Activated B cell treated with CpG ODN at 0.5 μM for 24 hours (primary cell): Measurements from ENCODE around the gene TC2N. TPM values are rescaled to one million over a fixed set of nuclear protein-coding genes. Genes with fewer than 3 reads are reported as not detected.
"Not testable (repeated sequence)": the region's sequence is repeated elsewhere in the genome, so short reads cannot be mapped to it uniquely, and the experiment has no call there.

Source experiments
- ATAC-seq: fragments of 200-7000 bp; cut with Tn5 transposase; one replicate; pipeline ENCODE4 v1.10.0; 2021; ENCODE audit warnings: low read depth, mild to moderate bottlenecking, moderate library complexity
- CTCF ChIA-PET: fragments of 350-600 bp; sonication (Branson Sonifier 250); formaldehyde crosslinking; loops from one replicate; lab custom pipeline; 2021; ENCODE audit warnings: antibody characterized with exemption; lab: Charles Lee
- POLR2A ChIA-PET: fragments of 350-600 bp; sonication (Branson Sonifier 250); formaldehyde crosslinking; loops from one replicate; lab custom pipeline; 2021; ENCODE audit warnings: antibody characterized with exemption; lab: Charles Lee
- DNase-seq: peaks from one replicate; pipeline ENCODE4 v3.0.0; 2022
- H3K27ac Mint-ChIP-seq: one replicate; pipeline ENCODE4 v1.8.0; 2020; ENCODE audit warnings: mixed read lengths
- H3K27me3 Mint-ChIP-seq: one replicate; pipeline ENCODE4 v1.8.0; 2021; ENCODE audit warnings: mixed read lengths
- H3K36me3 Mint-ChIP-seq: one replicate; pipeline ENCODE4 v1.8.0; 2021; ENCODE audit warnings: low read depth, mixed read lengths
- H3K4me1 Mint-ChIP-seq: one replicate; pipeline ENCODE4 v1.8.0; 2021; ENCODE audit warnings: mixed read lengths
- H3K4me3 Mint-ChIP-seq: one replicate; pipeline ENCODE4 v1.8.0; 2020; ENCODE audit warnings: mild to moderate bottlenecking, mixed read lengths
- H3K9me3 Mint-ChIP-seq: one replicate; pipeline ENCODE4 v1.8.0; 2020; ENCODE audit warnings: mixed read lengths
- CTCF ChIP-seq: fragments of 200-600 bp; IDR thresholded peaks from one replicate; pipeline ENCODE4 v1.8.0; 2022; ENCODE audit warnings: antibody characterized with exemption, mild to moderate bottlenecking
- intact Hi-C: fragments of 100-400 bp; cut with micrococcal nuclease; formaldehyde crosslinking; loops from one replicate; pipeline ENCODE4 v1.15.1; 2024
- total RNA-seq: library from RNA; stranded (reverse); gene quantifications from 2 replicates; pipeline ENCODE4 v1.2.3, GENCODE V29; 2022

Gene TC2N
- total RNA-seq, 1 donor from 2014 or later: 12.1 TPM

GRCh38 chr14:91872011-91872501, 4.7 kb upstream of the TC2N start:
- intact Hi-C loops: loop anchor here (1.0 to 5.0 kb wide), 3 partner anchors 29 to 55 kb away; no protein-coding TSS in a partner anchor
- POLR2A ChIA-PET: interaction anchor here (1.5 kb wide), 1 partner anchor 362 kb away, joined by 5 read pairs; the partner anchor contains the start of gene PPP4R3A
- Mint-ChIP-seq H3K4me3 (no peak overlapping the region), H3K27me3 (no peaks in the 10 kb centered on the region), H3K9me3 (no peaks in the 10 kb centered on the region), H3K36me3 (no peaks in the 10 kb centered on the region), H3K27ac (peak overlapping the region; percentile 68), H3K4me1 (peaks cover 53% of the 10 kb centered on the region)
- CTCF ChIA-PET: no interaction called here
- TF ChIP-seq CTCF: no peak
- ATAC-seq: peak; percentile 77
- DNase-seq: peak; percentile 22

DNA sequence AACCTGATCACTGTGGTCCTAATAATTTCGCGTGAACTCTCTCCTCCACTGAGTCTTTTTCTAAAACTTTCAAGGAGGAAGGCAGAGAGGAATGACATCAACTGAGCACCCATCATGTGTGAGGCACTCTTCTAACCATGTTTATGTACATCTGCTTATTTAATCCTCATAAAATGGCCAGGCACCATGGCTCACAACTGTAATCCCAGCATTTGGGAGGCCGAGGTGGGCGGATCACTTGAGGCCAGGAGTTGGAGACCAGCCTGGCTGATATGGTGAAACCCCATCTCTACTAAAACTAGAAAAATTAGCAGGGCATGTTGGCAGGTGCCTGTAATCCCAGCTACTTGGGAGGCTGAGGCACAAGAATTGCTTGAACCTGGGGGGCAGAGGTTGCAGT, 4.1 kb upstream of the TC2N start:
- H3K4me3 Mint-ChIP-seq, H3K27me3 Mint-ChIP-seq, CTCF ChIA-PET, H3K9me3 Mint-ChIP-seq, ATAC-seq, DNase-seq, H3K36me3 Mint-ChIP-seq, H3K27ac Mint-ChIP-seq: not testable (repeated sequence)
- H3K4me1 Mint-ChIP-seq: peaks cover 53% of the 10 kb centered on the region
- POLR2A ChIA-PET: interaction anchor here (0.7 to 1.5 kb wide), 3 partner anchors 9 to 362 kb away, joined by 4 to 10 read pairs (median 5); partner anchors contain the start of gene PPP4R3A
- intact Hi-C loops: loop anchor here (5.0 kb wide), 1 partner anchor 54 kb away; no protein-coding TSS in a partner anchor

- TF ChIP-seq CTCF: no peak
- DNase-seq: no peak
- ChIA-PET POLR2A (interaction anchor here (0.7 kb wide), 2 partner anchors 10 to 41 kb away, joined by 4 to 10 read pairs; no protein-coding TSS in a partner anchor), CTCF (no interaction called here)
- Mint-ChIP-seq H3K4me1 (peaks cover 53% of the 10 kb centered on the region), H3K27me3 (peaks cover 1% of the 10 kb centered on the region), H3K36me3 (no peaks in the 10 kb centered on the region), H3K9me3 (no peaks in the 10 kb centered on the region), H3K4me3 (no peak overlapping the region), H3K27ac (no peak overlapping the region)
- no peak for ATAC-seq
- intact Hi-C loops: loop anchor here (5.0 kb wide), 1 partner anchor 54 kb away; no protein-coding TSS in a partner anchor
Measured at GRCh38 chr14:91870890-91871289, 3.6 kb upstream of the TC2N start.

- no peak overlapping the region for H3K4me3 Mint-ChIP-seq
- no peaks in the 10 kb centered on the region for H3K9me3 Mint-ChIP-seq
- peaks cover 2% of the 10 kb centered on the region for H3K27me3 Mint-ChIP-seq
- TF ChIP-seq CTCF: no peak
- H3K27ac Mint-ChIP-seq: no peak overlapping the region
- H3K36me3 Mint-ChIP-seq: no peaks in the 10 kb centered on the region
- ATAC-seq (no peak), DNase-seq (no peak)
- CTCF ChIA-PET: no interaction called here
- peaks cover 53% of the 10 kb centered on the region for H3K4me1 Mint-ChIP-seq
- POLR2A ChIA-PET: no interaction called here
- intact Hi-C loops: loop anchor here (5.0 kb wide), 1 partner anchor 53 kb away; no protein-coding TSS in a partner anchor
Measured at GRCh38 chr14:91870001-91870400, 2.7 kb upstream of the TC2N start.

GRCh38 chr14:91869556-91869955, 2.2 kb upstream of the TC2N start:
- intact Hi-C loops: no loop called here
- ChIA-PET POLR2A (interaction anchor here (0.7 kb wide), 1 partner anchor 89 kb away, joined by 5 read pairs; no protein-coding TSS in a partner anchor), CTCF (no interaction called here)
- DNase-seq: no peak
- Mint-ChIP-seq H3K9me3 (no peaks in the 10 kb centered on the region), H3K4me3 (no peak overlapping the region), H3K27ac (no peak overlapping the region), H3K36me3 (no peaks in the 10 kb centered on the region), H3K27me3 (peaks cover 2% of the 10 kb centered on the region), H3K4me1 (peaks cover 53% of the 10 kb centered on the region)
- no peak for ATAC-seq
- TF ChIP-seq CTCF: no peak
